GM12872 (cell line): Measurements from ENCODE around the gene PAPPA.

Experiments used
- CTCF ChIP-seq: IDR thresholded peaks from 3 replicates; pipeline ENCODE4 v1.5.1; 2011; ENCODE audit warnings: low read depth, mild to moderate bottlenecking, low read length, moderate library complexity; ENCODE audit not compliant: insufficient read depth

The PAPPA gene

GRCh38 chr9:116366241-116366640 lies 212.7 kb downstream of the PAPPA start:
- TF ChIP-seq CTCF: no peak

DNA sequence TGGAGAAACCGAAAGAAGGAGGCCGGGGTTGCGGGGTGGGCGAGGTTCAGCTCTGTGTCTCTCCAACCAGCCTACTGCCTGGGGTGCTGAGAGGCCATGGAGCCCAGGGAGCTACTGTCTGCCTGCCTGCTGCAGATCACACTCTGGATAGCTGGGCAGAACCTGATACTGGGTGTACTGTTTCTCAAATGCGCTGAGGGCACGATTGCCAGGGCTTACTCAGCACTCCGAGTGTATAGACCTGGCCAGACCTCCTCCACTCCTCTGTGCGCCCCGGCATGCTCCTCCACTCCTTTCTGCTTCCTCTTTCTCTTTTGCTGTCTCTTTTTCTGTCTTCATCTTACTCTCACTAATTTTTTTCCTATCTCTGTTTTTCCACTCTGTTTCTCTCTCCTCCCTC lies 215.1 kb downstream of the PAPPA start:
- TF ChIP-seq CTCF: no peak

DNA sequence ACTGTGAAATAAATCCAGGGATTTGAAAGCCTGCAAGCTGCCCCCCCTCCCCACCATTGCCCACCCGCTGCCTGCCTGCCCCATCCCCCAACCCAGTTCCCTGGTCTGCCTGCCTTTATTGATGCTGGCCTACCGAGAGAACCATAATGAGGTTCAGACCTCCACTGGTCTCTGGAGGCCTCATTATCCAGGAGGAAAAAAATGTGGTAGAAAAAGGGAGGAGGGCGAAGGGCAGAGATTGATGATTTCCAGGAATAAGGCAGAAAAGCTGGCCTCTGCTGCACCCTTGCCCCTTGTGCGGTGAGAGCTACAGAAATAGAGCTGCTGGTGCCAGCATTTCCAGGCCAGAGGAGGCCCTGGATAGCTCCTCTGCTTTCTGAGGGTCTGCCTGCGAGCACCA lies 216.1 kb downstream of the PAPPA start:
- no peak for TF ChIP-seq CTCF

- TF ChIP-seq CTCF: no peak
These were observed 217.0 kb downstream of the PAPPA start for GRCh38 chr9:116370556-116370955.

GRCh38 chr9:116372081-116372673 lies 218.6 kb downstream of the PAPPA start:
- TF ChIP-seq CTCF: no peak

GRCh38 chr9:116372786-116373185 lies 219.2 kb downstream of the PAPPA start:
- TF ChIP-seq CTCF: no peak

- no peak for TF ChIP-seq CTCF
These were observed 223.7 kb downstream of the PAPPA start for GRCh38 chr9:116377179-116377798.

DNA sequence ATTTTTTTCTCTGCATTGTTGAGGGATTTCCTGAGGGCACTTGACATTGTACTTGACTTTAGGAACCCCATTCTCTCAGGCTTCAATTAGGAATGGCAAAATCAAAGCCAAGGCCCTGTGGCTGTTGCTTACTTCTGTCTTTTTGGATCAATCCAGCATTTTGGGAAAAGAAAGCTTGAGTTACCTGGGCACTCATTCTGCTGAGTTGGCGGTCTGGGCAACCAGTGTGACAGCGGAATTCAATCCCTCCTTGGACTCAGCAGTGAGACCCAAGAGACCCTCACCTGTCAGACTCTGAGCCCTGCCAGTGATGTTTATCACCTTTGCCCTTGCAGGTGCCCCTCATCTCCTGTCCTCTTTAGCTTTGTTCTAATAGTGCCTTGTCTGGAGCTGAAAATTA lies 225.3 kb downstream of the PAPPA start:
- TF ChIP-seq CTCF: no peak
